ENCODE measurements around the gene FSTL3.
"Not testable (repeated sequence)": the region's sequence is repeated elsewhere in the genome, so short reads cannot be mapped to it uniquely, and the experiment has no call there.

FSTL3 gene

DNA sequence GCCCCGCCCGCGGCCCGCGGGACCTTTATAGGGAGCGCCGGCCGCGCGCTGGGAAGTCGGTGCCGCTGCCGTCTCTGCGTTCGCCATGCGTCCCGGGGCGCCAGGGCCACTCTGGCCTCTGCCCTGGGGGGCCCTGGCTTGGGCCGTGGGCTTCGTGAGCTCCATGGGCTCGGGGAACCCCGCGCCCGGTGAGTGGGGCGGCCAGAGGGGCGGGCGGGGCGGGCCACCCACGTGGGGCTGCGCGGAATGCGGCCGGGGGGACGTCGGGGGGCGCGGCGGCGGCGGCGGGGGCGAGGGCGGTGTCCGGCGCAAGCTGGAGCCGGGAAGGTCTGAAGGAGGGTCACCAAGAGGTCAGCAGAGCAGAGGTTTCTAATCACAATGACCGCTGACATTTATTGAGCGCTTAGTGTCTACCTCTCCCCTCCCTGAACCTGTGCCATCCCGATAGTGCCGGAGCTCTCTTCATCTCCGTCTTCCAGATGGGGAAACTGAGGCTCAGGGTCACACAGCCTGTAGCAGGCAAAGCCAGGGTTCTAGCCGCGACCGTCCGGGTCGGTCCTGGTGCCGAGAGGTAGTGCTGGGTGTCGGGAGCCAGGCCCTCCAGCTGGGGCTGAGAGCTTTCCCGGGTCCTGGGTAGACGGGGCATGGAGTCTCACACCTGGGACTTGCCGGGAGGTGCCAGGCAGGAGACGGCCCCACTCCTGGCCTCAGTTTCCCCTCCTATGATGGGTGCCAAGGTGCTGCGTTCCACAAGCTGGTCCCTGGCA lies at the start of gene FSTL3:
Gene FSTL3, plus strand, starts transcription at position 54 of the 767 bp plus-strand sequence. Its CDS starts 32 bp downstream, at position 86.
- no peak for DNase-seq (ENCODE audit: low spot score)

DNA sequence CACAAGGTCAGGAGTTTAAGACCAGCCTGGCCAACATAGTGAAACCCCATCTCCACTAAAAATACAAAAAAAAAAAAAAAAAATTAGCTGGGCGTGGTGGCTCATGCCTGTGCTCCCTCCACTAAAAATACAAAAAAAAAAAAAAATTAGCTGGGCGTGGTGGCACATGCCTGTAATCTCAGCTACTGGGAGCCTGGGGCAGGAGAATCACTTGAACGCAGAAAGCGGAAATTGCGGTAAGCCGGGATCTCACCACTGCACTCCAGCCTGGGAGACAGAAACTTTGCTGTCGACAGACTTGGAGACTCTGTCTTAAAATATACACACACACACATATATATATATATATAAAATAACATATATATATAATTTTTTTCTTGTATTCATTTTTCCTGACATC lies 49.6 kb upstream of the FSTL3 start:
- DNase-seq (ENCODE audit: low spot score): not testable (repeated sequence)

DNA sequence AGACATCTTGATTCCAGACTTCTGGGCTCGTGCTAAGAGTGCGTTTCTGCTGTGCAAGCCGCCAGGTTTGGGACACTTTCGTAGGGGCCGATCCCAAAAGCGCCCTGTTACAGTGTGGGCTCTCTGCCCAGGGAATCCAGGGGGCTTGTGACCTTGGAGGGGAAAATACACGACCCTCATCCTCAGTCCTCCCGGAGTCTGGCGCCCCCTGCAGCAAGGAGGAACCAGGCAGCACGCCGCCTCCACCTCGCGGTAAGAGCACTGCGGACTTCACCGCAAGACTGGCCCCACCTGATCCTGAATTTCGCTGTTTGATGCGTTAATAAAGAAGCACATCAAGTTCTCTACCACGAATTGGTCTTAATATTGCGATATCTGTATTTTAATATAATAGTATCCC lies 48.0 kb upstream of the FSTL3 start:
- no peak for DNase-seq (ENCODE audit: low spot score)

DNA sequence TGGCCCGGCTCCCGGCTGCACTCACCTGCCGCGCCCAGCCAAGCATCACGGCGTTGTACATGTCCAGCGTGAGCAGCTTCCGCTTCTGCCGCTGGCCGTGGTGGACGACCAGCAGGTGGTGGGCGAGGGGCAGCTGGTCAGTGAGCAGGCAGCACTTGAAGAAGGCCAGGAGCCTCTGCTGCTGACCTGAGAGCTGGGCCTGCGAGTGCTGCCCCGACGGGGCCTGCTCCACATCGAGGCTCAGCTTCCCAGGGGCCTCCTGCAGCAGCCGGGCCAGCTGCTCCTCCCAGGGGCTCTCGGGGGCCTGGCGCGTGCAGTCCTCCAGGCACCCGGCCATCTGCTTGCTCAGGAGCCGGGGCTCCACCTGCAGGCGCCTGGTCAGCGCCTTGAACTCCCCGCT lies 46.7 kb upstream of the FSTL3 start:
- DNase-seq (ENCODE audit: low spot score): not testable (repeated sequence)

DNA sequence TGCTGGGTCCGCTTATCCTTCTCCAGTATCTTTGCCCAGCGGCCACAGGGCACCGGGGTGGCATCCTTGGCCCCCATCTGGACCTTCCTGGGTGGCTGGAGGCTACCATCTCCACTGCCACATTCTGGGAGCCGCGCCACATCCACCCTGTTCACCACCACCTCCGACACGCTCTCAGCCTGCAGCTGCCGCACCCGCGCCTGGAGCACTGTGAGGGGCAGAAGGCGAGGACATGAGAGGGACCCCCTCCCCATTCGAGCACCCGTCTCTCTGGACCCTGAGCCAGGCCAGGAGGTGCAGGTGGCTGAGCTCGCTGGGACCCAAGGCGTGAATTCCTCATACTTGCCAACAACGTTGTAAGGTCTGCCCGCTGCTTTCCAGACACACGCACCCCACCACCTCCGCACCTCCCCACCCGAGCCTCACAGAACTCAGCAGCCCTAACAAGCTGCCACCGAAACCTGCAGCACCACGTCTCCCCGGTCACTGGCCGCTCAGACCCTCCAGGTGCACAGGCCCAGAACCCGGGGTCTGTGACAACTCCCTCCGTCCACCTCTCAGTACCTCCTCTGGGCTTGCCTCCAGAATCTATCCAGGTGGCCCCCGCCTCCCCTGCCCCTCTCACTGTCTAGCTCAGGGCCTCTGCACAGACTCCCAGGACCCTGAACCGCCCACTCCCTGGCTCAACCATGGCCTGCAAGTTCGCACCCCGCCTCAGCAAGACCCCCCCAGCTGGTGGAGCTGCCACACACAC lies 46.1 kb upstream of the FSTL3 start:
- DNase-seq (ENCODE audit: low spot score): no peak

DNA sequence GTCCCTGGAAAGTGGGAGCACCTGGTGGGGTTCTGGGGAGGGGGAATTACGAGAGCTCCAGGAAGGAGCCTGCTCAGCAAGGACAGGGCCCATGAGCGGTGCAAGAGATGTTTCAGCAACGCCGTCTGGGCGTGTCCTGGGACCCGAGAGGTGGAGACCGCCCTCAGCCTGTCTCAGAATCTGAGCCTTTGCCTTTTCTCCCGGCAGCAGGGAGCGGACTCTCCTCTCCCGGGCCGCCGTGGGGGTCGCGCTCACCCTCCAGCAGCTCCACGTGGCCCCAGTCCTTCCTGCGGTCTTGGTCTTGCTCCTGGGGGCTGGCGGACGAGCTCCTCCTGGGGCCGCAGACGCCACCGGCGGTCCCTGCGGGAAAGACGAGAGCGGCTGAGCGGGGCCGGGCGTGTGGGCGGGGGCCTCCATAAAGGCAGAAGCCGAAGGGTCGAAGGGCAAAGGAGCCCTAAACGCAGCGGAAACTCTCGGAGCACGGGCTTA lies 43.6 kb upstream of the FSTL3 start:
- DNase-seq (ENCODE audit: low spot score): no peak

DNA sequence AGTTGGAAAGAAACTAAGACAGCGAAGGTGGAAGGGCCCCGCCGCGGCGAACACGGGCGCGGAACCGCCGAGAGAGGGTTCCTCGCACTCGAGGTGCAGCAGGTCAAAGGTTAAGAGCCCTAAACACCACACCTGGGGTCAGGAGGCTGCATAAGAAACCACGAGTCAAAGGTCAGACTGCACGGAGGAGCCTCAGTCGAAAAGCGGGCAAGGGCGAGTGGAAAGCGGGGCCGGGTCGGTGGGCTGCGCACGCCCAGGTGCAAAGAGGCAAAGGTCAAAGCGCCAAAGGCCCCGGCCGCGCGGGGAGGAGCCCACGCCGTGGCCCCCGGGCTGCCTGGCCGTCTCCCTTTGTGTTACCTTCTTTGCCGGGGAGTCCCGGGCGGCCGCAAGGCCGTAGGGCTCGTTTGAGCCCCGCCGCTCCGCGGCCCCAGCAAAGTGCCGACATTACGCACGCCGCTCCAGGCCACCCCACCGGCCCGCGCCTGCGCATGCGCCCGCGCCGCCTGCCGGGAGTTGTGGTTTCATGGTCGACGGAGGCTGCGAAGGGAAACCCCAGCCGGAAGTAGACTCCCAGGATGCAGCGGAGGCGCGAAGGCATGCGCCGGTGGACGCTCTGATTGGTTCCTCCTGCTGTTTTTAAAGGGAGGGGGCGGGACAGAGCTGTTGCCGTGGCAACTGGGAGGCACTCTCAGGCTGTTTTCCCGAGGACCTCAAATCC lies 43.0 kb upstream of the FSTL3 start, which contains the start of gene POLRMT:
Gene POLRMT, minus strand, starts transcription at position 470 of the 718 bp plus-strand sequence. Its CDS starts 25 bp downstream, at position 445.
- peak; percentile 98 for DNase-seq (ENCODE audit: low spot score)

DNA sequence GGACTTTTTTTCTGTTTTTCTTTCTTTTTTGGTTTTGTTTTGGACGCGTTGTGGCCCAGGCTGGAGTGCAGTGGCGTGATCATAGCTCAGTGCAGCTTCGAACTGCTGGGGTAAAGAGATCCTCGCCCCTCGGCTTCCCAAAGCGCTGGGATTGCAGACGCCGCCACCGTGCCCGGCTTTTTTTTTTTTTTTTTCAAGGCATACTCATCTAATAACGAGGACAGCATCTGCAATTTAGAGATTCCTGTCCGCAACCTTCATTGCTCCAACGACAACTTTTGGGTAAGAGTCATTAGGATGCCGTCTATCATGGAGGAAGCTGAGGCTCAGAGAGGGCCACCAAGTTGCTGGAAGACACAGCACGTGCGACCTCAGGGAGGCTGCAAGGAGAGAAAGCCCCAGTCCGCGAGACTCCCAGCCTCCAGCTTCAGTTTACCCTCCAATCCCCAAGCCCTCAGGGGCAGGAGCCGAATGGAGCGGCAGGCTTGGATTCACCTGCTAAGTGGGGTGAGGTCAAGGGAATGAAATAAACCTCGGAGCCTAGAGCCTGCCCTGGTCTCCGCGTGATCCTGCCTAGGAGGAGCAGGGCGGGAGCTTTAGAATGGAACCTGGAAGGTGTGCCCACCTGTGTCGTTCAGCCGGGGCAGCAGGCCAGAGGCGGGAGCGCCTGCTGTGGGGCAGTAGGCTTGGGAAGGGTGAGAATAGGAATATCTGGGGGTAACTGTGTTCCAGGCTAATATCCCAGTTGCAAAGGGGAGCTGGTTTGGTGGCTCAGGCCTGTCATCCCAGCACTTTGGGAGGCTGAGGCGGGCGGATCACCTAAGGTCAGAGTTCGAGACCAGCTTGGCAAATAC lies 42.2 kb upstream of the FSTL3 start:
- DNase-seq (ENCODE audit: low spot score): no peak

DNA sequence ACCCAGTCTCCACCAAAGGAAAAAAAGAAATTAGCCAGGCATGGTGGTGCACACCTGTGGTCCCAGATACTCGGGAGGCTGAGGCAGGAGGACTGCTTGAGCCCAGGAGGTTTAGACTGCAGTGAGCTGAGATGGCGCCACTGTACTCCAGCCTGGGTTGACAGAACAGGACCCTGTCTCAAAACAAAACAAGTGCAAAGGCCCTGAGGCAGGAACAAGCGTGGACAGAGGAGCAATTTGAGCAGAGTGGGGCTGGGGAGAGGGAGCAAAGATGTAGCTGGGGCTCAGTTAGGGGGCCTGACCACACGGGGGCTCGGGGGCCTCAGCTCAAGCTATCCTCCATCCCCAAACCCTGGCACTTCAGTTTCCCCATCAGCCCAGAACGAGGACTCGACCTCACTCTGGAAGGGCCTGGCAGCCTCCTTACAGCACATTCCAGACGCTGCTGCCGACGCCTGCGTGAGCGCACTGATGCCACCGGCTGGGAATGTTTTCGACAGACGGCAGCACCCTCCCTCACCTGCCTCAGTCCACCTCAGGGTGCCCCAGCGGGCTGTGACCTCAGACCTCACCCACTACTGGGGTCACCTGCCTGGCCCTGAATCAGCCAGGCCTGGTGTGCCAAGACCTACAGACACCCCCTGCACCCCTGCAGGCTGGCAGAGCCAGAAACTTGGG lies 41.1 kb upstream of the FSTL3 start:
- no peak for DNase-seq (ENCODE audit: low spot score)

DNA sequence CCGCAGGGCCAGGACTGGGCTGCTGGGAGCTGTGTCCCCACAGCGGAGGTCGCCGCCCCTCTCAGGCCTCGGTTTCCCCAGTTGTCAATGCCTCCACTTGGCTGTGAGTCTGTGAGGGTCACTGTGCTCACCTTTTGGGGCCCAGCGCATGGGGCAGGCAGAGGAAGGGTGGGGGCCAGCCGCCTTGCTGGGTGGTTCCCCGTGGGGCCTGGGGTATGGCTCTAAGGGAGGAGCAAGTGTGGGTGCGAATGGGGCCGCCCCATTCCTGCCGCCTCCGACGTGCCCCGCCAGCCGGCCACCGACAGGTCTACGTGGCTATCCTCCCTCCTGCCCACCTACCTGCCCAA lies 37.3 kb upstream of the FSTL3 start:
- DNase-seq (ENCODE audit: low spot score): no peak

DNA sequence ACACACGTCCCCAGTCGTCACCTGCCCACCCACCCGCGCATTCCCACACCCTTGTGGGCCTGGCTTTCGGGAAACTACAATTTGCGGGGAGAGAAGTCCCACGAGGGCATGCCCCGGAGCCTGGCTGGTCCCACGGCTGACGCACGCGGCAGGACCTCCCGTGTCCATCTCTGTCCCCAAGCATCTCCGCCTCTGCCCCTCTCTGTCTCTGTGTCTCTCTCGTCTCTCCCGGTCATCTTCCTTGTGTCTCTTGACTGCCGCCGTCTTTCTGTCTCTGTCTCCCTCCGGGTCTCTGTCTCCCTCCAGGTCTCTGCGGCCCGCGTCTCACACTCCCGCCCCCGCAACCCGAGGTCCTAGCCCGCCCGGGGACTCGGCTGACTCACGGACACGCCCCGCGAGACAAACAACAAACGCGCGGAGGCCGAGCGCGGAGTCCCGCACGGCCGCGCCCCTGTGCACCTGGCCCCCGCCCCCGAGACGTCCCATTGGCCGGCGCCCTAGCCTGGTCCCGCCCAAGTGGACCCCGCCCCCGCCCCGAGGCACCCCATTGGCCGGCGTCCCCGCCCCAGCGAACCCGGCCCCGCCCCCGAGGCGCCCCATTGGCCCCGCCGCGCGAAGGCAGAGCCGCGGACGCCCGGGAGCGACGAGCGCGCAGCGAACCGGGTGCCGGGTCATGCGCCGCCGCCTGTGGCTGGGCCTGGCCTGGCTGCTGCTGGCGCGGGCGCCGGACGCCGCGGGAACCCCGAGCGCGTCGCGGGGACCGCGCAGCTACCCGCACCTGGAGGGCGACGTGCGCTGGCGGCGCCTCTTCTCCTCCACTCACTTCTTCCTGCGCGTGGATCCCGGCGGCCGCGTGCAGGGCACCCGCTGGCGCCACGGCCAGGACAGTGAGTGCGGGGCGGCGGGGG lies 36.7 kb upstream of the FSTL3 start, which contains the start of gene FGF22:
Gene FGF22, plus strand, starts transcription at position 627 of the 908 bp plus-strand sequence. Its CDS starts 47 bp downstream, at position 674.
- peak; percentile 96 for DNase-seq (ENCODE audit: low spot score)

DNA sequence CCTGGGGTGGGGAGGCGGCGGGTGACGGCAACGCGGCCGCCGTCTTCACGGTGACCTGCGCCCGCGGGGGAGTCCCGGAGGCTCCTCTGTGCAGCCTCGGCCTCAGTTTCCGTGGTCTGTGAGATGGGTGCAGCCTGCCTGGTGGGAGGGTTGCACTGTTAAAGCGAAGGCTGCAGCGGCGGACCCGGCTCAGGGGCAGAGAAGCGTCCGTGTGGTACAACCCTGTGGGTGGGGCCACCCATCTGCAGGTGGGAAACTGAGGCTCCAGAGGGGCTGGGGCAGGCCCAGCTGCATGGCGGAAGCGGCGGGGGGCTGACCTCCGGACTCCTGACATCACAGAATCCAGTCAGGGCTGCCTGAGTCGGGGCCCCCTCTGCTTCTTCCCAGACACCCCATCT lies 36.0 kb upstream of the FSTL3 start:
- DNase-seq (ENCODE audit: low spot score): no peak

DNA sequence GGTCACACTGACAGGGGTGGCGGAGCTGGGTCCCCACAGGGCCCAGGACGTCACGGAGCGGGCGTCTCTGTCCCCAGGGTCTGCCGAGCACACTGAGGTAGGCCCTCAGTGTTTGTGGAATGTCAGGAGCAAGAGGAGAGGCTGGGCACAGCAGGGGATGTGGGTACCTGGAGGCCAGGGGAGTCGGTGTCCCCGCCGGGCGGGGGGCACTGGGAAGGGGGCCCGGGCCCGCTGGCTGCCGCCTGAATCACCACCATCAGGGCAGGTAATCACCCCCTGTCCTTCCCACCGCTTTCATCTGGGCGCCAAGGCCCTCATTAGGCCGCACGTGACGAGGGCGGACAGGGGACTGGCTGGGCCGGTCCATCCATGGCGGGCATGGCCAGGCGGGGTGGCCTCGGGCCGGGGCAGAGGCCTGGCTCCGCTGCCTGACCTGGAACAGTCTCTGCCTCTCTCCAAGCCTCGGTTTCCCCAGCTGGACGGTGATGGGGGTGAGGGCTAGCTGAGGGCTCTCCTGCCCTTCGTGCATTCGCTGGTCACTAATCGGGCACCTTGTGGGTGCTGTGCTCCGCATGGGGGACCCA lies 35.5 kb upstream of the FSTL3 start:
- DNase-seq (ENCODE audit: low spot score): no peak

DNA sequence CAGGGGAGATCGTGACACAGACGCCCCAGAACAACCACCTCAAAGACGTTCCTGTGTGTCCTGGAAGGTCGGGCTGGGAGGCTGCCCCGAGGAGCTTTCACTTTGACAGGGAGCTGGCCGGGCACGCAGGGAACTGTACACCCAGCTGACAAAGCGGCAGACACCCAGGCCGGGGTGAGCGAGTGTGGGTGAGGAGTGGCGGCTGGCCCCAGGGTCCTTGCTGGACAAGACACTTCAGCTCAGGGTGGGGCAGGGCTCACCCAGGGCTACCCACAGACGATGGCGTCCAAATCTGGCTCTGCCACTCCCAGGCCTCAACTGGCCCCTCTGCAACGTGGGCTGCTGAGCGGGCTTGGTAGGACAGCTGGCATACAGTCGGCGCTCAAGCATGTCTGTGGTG lies 34.5 kb upstream of the FSTL3 start:
- no peak for DNase-seq (ENCODE audit: low spot score)

DNA sequence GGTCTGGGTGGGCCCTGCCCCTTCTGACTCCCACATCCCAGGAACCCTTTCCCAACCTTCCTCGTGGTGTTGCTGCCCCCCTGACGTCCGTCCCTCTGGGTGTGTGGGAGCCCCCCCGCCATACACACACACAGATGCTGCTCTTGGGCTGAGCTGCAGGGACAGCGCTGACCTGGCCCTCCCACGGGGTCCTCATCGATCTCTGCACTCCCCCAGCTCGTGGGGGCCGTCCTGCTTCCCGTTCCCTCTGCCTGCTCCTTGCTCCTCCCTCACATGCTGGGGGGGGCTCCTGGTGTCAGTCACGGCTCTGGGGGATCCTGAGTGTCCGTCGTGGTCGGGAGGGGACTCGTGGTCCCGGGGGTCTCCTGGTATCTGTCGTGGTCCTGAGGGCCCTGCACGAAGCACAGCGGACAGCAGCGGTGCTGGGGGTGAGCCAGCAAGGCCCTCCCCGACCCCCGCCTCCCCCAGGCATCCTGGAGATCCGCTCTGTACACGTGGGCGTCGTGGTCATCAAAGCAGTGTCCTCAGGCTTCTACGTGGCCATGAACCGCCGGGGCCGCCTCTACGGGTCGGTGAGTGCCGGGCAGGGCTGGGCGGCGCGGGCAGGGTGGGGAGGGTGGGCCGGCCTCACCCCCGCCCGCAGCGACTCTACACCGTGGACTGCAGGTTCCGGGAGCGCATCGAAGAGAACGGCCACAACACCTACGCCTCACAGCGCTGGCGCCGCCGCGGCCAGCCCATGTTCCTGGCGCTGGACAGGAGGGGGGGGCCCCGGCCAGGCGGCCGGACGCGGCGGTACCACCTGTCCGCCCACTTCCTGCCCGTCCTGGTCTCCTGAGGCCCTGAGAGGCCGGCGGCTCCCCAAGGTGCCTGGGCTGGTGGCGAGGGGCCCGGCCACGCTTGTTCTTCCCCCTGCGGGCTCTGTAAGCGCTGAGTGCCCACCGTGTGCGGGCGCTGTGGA lies 33.1 kb upstream of the FSTL3 start:
- DNase-seq (ENCODE audit: low spot score): no peak

DNA sequence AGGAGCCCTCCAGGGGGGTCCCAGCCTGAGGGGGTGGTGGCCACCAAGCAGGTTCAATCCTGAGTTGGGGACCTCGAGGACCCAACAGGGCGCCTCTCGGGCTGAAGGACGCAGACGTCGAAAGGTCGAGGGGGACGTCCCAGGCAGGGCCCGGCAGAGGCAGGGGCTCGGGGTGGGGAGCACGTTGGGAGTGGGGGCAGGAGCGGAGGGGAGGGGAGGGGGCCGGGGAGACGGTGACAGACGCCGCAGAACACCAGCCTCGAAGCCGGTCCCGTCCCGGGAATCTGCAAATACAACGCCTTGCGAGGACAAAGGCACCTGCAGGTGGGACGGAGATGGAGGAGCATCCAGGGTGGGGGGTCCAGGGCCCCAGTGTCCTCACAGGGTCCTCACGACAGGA lies 32.5 kb upstream of the FSTL3 start:
- no peak for DNase-seq (ENCODE audit: low spot score)

DNA sequence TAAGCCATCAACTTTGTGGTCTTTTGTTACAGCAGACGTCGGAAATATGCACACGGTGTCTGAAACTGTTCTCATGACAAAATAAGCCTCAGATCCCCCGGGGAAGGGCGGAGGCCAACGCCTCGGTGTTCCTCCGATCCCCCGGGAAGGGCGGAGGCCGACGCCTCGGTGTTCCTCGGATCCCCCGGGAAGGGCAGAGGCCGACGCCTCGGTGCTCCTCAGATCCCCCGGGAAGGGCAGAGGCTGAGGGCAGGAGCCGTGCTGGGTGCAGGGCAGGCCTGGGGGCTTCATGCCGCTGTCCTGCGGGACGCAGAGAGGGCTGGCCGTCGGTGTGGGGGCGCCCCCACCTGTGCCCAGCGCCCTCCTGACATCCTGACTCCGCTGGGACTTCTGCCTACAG lies 31.8 kb upstream of the FSTL3 start:
- no peak for DNase-seq (ENCODE audit: low spot score)

DNA sequence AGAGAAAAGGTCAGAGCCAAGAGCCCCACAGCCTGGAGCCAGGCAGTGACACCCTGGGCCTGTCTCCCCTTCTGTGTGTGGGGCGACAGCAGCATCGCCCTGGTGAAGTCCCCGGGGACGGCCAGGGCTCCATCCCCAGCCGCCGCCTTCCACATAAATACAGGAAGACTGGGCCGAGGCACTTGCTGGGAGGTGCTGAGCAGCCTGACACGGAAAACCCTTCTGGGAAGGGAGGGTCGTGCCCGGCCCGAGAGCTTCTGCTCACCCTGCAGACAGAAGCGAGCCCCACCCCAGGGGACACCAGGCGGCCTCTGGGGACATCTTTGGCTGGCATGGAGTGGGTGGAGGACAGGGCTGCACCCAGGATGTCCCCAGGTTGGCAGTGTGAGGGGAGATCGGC lies 31.4 kb upstream of the FSTL3 start:
- DNase-seq (ENCODE audit: low spot score): no peak

Measured in CD4-positive, alpha-beta T cell treated with Interleukin-2 at 100 ng/mL for 4 hours (primary cell).